Right atrium auricular region (tissue), 2 donors: ENCODE results near the gene FEV. TPM values are rescaled to one million over a fixed set of nuclear protein-coding genes. Genes with fewer than 3 reads are reported as not detected.
"Not testable (repeated sequence)": the region's sequence is repeated elsewhere in the genome, so short reads cannot be mapped to it uniquely, and the experiment has no call there.

Experiments used
- DNase-seq: peaks from one replicate; pipeline ENCODE4 v3.0.0-alpha.2; 2019; ENCODE audit warnings: low spot score
- H3K27ac ChIP-seq, 2 donors: fragments of 200-600 bp; sonication (generic); 1 replicate in 1 of 2; 2 replicates in 1 of 2; pipeline ENCODE4 v1.5.1; 2016 to 2019
- H3K27me3 ChIP-seq, 2 donors: fragments of 200-600 bp; sonication (generic); one replicate each; pipeline versions ENCODE4 v1.5.1 to v1.6.0; 2017 to 2019
- H3K36me3 ChIP-seq: fragments of 200-600 bp; sonication (generic); one replicate; pipeline ENCODE4 v1.5.1; 2016
- H3K4me1 ChIP-seq, 2 donors: fragments of 200-600 bp; sonication (generic); one replicate each; pipeline versions ENCODE4 v1.5.1 to v1.6.0; 2017 to 2019
- H3K4me3 ChIP-seq, 2 donors: fragments of 200-600 bp; sonication (generic); 1 replicate in 1 of 2; 2 replicates in 1 of 2; pipeline ENCODE4 v1.5.1; 2017 to 2019; ENCODE audit warnings: mild to moderate bottlenecking in 1 of 2, moderate library complexity in 1 of 2
- H3K9me3 ChIP-seq, 2 donors: fragments of 200-600 bp; sonication (generic); one replicate each; pipeline ENCODE4 v1.5.1; 2019
- microRNA counts, 2 donors: library from miRNA; unstranded; fragments of <30 nt; microRNA quantifications; one replicate each; lab custom pipeline; 2016 to 2017
- microRNA-seq, 2 donors: library from miRNA; unstranded; fragments of <30 nt; microRNA quantifications; one replicate each; pipeline ENCODE4, GENCODE V29; 2016 to 2017; ENCODE audit warnings: borderline number of aligned reads in 2 of 2, borderline replicate concordance in 1 of 2
- total RNA-seq, 2 donors: library from RNA; depleted of rRNA; stranded (reverse); fragments of >200 nt; gene quantifications; one replicate each; pipeline ENCODE4 v1.1.0, GENCODE V29; 2016
- TF ChIP-seq, protein P1 (sequence below), 2 donors: fragments of 200-600 bp; sonication (generic); IDR thresholded peaks; one replicate each; pipeline ENCODE4 v1.5.1; 2019; ENCODE audit warnings: antibody characterized with exemption in 2 of 2

Gene FEV
- total RNA-seq, 2 donors from 2014 or later, result not detected

DNA sequence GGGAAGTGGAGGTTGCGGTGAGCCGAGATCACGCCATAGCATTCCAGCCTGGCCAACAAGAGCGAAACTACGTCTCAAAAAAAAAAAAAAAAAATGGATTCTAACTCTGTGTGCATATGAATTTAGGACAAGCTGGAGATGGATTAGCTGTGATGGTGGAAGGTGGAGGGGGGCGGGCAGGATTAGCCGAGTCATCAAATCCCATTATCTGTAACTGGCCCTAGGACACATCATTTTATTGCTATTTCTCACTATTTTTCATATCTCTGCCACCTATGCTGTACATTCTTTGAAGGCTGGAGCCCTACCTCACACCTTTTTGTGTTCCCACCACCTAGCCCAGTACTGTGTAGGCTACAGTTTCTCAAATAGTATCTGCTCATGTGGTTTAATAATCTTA lies 32.8 kb downstream of the FEV start:
- Histone ChIP-seq H3K27ac (no peak overlapping the region), H3K27me3 (no peaks in the 10 kb centered on the region), H3K36me3 (no peaks in the 10 kb centered on the region), H3K4me1 (no peaks in the 10 kb centered on the region), H3K4me3 (no peak overlapping the region), H3K9me3 (no peaks in the 10 kb centered on the region)
- TF ChIP-seq, protein P1, sequence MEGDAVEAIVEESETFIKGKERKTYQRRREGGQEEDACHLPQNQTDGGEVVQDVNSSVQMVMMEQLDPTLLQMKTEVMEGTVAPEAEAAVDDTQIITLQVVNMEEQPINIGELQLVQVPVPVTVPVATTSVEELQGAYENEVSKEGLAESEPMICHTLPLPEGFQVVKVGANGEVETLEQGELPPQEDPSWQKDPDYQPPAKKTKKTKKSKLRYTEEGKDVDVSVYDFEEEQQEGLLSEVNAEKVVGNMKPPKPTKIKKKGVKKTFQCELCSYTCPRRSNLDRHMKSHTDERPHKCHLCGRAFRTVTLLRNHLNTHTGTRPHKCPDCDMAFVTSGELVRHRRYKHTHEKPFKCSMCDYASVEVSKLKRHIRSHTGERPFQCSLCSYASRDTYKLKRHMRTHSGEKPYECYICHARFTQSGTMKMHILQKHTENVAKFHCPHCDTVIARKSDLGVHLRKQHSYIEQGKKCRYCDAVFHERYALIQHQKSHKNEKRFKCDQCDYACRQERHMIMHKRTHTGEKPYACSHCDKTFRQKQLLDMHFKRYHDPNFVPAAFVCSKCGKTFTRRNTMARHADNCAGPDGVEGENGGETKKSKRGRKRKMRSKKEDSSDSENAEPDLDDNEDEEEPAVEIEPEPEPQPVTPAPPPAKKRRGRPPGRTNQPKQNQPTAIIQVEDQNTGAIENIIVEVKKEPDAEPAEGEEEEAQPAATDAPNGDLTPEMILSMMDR (IDR thresholded peaks at IDR 0.05), result no peak
- no peak for DNase-seq

DNA sequence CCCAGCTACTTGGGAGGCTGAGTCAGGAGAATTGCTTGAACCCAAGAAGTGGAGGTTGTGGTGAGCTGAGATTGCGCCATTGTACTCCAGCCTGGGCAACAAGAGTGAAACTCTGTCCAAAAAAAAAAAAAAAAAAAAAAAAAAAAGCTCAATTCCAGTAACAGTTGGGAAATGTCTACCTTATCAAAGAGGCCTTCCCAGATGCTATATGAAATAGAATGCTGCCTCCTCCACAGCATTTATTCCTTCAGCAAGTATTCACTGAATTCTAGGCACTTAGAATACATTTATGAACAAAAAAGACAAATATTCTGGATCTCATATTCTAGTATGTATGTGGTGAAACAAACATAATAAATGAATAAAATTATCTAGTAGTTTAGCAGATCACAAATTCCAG lies 38.4 kb downstream of the FEV start:
- H3K4me1 ChIP-seq, result no peaks in the 10 kb centered on the region
- H3K27ac ChIP-seq, result no peak overlapping the region
- no peaks in the 10 kb centered on the region for H3K27me3 ChIP-seq
- TF ChIP-seq, protein P1 (IDR thresholded peaks at IDR 0.05), result no peak
- no peak overlapping the region for H3K4me3 ChIP-seq
- DNase-seq, result no peak
- H3K36me3 ChIP-seq, result no peaks in the 10 kb centered on the region
- H3K9me3 ChIP-seq, result no peaks in the 10 kb centered on the region

- Histone ChIP-seq H3K4me1 (no peaks in the 10 kb centered on the region), H3K27ac (no peak overlapping the region), H3K4me3 (no peak overlapping the region), H3K36me3 (no peaks in the 10 kb centered on the region), H3K9me3 (no peaks in the 10 kb centered on the region), H3K27me3 (no peaks in the 10 kb centered on the region)
- no peak for DNase-seq
- TF ChIP-seq, protein P1 (IDR thresholded peaks at IDR 0.05), result no peak
These were observed 40.1 kb downstream of the FEV start for GRCh38 chr2:218944759-218945404.

GRCh38 chr2:218931751-218932150 lies 53.2 kb downstream of the FEV start:
- DNase-seq, H3K27me3 ChIP-seq: not testable (repeated sequence)

More at GRCh38 chr2:218931751-218932150, 53.2 kb downstream of the FEV start:
- not testable (repeated sequence) for H3K4me3 ChIP-seq, H3K9me3 ChIP-seq, H3K27ac ChIP-seq, H3K36me3 ChIP-seq, H3K4me1 ChIP-seq

MicroRNAs within 50 kb of the gene (microRNA counts, 767-probe panel; counts per million panel counts)
- 0 to 31.0 counts per million in 2 donors for microRNA hsa-miR-375 (lab: Ali Mortazavi, UCI)

Small RNAs within 50 kb of the gene (microRNA-seq; reads per million reads assigned to microRNA genes)
- 43.9 to 112 reads per million in 2 donors for gene MIR375

Other genes starting within 250 kb of the FEV start
- gene CYP27A1, start 203.0 kb downstream of the FEV start, total RNA-seq, result 10 to 100 TPM; 17.2 to 23.4 TPM
- gene PRKAG3, start 153.4 kb downstream of the FEV start, total RNA-seq, result under 1 TPM in 1 of 2 donors, not detected in 1; 0.19 TPM
- gene WNT6, start 125.4 kb downstream of the FEV start, total RNA-seq, result 1 to 10 TPM; 1.8 to 2.4 TPM
- gene WNT10A, start 104.3 kb downstream of the FEV start, total RNA-seq, result 1 to 10 TPM in 1 of 2 donors, under 1 TPM in 1; 0.90 to 1.2 TPM
- not detected for gene CDK5R2, start 25.5 kb downstream of the FEV start, total RNA-seq
- gene CRYBA2, start 8.2 kb upstream of the FEV start, total RNA-seq, result not detected
- gene CFAP65, start 56.3 kb upstream of the FEV start, total RNA-seq, result not detected
- gene IHH, start 75.7 kb upstream of the FEV start, total RNA-seq, result not detected
- 1 to 10 TPM; 8.3 to 8.4 TPM for gene NHEJ1, start 175.6 kb upstream of the FEV start, total RNA-seq
- under 1 TPM; 0.33 to 0.55 TPM for gene SLC23A3, start 184.8 kb upstream of the FEV start, total RNA-seq
- gene CNPPD1, start 191.7 kb upstream of the FEV start, total RNA-seq, result 10 to 100 TPM; 32.4 to 42.3 TPM
- gene RETREG2, start 193.1 kb upstream of the FEV start, total RNA-seq, result 10 to 100 TPM; 26.6 to 41.7 TPM
- gene ZFAND2B, start 221.6 kb upstream of the FEV start, total RNA-seq, result 10 to 100 TPM; 15.5 to 31.5 TPM
- gene ABCB6, start 233.8 kb upstream of the FEV start, total RNA-seq, result 10 to 100 TPM in 1 of 2 donors, 1 to 10 TPM in 1; 9.3 to 12.1 TPM
- 10 to 100 TPM; 78.8 to 80.3 TPM for gene ATG9A, start 244.5 kb upstream of the FEV start, total RNA-seq
- 10 to 100 TPM; 14.5 to 14.9 TPM for gene ANKZF1, start 244.6 kb upstream of the FEV start, total RNA-seq